Measurements from ENCODE around the gene SNU13.
"Not testable (repeated sequence)": the region's sequence is repeated elsewhere in the genome, so short reads cannot be mapped to it uniquely, and the experiment has no call there.

SNU13 gene

DNA sequence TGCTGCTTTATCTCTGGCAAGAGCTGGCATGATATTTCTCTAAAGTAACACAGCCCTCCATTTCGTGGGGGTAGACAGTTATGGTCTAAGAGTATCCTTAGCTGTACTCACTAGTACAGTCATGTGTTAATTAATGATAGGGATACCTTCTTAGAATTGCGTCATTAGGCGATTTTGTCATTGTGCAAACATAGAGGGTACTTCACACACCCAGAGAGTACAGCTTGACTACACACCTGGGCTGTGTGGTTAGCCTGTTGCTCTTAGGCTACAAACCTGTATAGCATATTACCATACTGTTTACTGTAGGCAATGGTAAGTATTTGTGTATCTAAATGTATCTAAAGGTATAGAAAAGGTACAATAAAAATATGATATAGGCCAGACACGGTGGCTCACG is 50.5 kb downstream of the SNU13 start:
- no peak for DNase-seq

DNA sequence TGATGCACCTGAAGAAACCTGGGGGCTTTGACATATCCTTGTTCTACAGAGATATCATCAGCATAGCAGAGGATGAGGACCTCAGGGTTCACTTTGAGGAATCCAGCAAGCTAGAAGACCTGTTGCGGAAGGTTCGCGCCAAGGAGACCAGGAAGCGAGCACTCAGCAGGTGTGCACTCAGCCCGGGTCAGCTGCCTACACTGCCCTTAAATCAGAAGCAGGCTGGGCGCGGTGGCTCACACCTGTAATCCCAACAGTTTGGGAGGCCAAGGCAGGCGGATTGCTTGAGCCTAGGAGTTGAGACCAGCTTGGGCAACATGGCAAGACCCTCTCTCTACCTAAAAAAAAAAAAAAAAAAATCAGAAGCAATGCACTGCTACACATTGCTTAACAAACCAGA is 51.0 kb downstream of the SNU13 start:
- not testable (repeated sequence) for DNase-seq

DNA sequence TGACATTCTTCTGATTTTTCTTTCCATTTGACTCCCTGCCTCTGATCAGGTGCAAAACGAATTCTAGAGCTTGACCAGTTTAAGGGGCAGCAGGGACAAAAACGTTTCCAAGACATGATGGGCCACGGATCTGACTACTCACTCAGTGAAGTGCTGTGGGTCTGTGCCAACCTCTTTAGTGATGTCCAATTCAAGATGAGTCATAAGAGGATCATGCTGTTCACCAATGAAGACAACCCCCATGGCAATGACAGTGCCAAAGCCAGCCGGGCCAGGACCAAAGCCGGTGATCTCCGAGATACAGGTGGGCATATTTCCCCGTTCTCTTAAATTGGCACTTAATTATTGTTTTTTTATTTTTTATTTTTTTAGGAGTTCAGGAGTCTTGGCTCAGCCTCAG is 52.2 kb downstream of the SNU13 start:
- no peak for DNase-seq

DNA sequence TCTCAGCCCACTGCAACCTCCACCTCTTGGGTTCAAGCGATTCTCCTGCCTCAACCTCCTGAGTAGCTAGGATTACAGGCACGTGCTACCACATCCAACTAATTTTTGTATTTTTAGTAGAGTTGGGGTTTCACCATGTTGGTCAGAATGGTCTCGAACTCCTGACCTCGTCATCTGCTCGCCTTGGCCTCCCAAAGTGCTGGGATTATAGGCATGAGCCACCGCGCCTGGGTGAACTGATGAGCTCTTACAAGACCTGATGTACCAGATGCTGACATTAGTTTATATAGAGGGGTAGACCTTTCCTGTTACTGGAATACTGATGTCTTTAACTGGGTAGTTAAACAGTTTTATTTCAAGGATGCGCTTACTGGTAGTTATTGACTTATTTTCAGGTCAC is 54.1 kb downstream of the SNU13 start:
- DNase-seq = not testable (repeated sequence)

DNA sequence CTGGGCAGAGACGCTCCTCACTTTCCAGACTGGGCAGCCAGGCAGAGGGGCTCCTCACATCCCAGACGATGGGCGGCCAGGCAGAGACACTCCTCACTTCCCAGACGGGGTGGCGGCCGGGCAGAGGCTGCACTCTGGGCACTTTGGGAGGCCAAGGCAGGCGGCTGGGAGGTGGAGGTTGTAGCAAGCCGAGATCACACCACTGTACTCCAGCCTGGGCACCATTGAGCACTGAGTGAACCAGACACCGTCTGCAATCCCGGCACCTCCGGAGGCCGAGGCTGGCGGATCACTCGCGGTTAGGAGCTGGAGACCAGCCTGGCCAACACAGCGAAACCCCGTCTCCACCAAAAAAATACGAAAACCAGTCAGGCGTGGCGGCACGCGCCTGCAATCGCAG is 57.1 kb downstream of the SNU13 start:
- not testable (repeated sequence) for DNase-seq

DNA sequence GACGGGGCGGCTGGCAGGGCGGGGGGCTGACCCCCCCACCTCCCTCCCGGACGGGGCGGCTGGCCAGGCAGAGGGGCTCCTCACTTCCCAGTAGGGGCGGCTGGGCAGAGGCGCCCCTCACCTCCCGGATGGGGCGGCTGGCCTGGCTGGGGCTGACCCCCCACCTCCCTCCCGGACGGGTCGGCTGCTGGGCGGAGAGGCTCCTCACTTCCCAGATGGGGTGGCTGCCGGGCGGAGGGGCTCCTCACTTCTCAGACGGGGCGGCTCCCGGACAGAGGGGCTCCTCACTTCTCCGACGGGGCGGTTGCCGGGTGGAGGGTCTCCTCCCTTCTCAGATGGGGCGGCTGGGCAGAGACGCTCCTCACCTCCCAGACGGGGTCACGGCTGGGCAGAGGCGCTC is 57.6 kb downstream of the SNU13 start:
- not testable (repeated sequence) for DNase-seq

DNA sequence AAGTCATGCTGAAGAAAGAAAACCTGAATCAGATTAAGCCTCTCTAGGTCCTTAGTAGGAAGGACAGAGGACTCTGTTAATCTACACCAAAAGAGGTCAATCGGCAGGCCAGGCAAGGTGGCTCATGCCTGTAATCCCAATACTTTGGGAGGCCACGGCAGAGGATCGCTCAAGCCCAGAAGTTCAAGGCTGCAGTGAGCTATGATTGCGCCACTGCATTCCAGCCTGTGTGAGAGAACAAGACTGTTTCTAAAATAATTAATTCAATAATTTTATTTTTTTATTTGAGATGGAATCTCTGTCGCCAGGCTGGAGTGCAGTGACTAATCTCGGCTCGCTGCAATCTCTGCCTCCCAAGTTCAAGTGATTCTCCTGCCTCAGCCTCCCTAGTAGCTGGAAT is 63.1 kb downstream of the SNU13 start:
- DNase-seq = no peak
